Endometrium (tissue), 2 donors: ENCODE data around the gene PPIL1.
"Not testable (repeated sequence)": the region's sequence is repeated elsewhere in the genome, so short reads cannot be mapped to it uniquely, and the experiment has no call there.

Experiments
- FAIRE-seq: peaks from 2 replicates; lab custom pipeline; 2012; peaks lifted over from hg19 to GRCh38; lab: Jason Lieb, UNC
- donor health status: control.
- donor health status: control.

The PPIL1 gene

DNA sequence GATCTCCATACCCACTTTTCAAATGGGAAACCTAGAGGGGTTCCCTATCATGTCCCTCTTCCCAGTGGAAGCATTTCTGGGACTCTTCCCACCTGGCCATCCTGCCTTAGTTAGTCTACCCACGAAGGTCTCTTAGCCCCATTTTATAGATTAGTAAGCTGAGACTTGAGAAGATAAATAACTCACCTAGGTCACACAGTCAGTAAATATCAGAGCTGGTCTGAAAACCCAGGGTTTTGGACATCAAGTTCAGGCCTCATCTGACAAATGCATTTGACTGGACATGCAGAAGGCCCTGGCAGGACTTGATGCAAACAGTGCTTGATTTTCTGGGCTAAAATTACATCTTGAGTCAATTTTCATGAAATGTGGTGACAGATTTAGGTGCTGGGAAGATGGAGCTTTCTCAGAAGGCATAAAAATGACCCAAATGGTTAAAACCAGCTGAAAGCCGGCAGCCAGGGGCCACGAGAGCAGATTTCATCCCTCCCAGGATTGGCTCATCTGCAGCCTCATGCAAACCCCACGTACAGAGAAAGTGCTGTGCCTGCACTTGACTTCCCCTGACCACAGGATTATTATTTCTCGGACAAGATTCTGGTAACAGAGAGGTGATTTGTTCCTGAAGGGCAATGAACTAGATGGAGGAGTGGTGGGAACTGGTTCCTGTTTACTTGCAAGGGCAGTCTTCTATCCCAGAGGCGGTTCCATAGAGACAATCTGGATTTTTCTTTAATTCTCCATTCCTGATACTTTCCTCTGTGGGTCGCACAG, 58.5 kb downstream of the PPIL1 start:
- FAIRE-seq, result no peak

DNA sequence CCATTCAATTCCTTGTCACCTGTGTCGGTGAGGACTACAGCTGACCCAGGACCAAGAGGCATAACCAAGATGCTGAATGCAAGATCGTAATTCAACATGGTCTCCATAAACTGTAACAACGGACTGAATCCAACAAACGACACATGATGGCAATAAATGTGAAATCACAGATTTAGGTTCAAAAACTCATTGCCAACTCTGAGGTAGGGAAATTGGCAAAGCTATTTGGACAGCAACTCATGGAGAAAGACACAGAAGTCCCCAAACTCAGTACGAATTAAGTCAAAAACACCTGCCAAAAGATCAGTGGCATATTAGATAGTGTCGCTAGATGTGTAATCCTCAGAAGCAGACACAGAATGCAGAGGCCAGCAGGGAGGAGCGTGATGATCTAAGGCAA, 60.4 kb downstream of the PPIL1 start:
- FAIRE-seq, result no peak

DNA sequence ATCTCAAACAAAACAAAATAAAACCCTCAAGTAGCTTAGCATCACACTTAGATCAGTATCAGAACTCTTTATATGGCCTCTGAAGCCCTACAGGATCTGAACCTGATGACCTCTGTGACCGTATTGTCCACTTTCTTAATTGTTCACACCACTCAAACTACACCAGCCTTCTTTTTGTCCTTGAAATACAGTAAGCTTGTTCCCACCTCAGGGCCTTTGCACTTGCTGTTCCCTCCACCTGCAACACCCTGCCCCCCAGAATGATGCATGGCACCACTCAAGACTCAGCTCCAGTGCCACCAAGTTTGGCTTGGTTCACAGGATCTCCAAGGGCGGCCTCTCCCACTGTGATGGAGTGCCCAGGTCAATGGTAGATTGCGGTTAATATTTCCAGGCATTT, 61.1 kb downstream of the PPIL1 start:
- FAIRE-seq, result no peak

DNA sequence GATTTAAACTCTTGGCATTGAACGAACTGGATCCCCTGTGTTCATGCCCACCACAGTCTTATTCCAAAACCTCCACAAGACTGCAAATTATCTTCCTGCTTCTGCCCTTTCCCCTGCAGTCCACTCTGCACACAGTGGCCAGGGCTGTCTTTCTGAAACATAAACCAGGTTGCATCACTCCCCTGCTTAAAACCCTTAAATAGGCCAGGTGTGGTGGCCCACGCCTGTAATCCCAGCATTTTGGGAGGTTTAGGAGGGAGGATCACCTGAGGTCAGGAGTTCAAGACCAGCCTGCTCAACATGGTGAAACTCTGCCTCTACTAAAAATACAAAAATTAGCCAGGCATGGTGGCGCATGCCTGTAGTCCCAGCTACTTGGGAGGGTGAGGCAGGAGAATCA, 61.6 kb downstream of the PPIL1 start:
- not testable (repeated sequence) for FAIRE-seq

DNA sequence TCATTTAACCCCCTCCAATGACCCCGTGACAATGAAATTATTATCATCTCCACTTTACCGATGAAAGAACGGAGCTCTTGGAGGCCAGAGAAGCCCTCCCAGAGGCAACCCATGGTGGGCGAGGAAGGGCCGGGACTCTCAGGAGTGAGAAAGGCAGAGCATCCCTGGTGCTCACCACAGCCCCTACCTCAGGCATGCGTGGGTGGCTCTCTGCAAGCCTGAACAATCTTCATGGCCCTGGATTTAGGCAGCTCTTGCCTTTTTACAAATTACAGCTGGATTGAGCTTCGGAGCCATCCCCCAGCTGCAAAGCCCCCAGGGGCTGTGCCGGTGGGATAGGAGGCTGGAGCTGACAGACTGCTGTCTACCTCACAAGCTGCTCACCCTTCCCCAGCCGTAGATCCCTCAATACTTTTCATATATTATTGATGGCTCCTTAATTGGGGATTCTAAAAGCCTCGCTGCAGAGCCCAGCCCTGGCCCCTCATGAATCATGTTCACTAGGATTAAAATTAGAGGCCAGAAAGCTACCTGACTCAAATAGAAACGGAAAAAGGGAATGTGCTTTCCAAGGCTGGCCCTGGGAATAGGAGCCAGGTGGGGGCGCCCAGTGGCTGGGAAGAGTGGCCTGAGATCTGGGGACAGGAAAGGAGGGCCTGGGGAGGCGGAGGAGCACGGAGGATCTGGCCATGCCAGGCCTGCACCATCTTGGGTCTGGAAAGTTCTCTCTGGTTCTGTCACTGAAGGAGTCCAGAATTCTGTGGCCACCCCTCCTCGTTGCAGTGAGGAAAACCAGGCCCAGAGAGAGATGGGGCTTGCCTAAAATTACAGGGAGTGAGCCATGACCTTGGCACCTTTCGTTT, 64.4 kb downstream of the PPIL1 start:
- FAIRE-seq, result no peak

DNA sequence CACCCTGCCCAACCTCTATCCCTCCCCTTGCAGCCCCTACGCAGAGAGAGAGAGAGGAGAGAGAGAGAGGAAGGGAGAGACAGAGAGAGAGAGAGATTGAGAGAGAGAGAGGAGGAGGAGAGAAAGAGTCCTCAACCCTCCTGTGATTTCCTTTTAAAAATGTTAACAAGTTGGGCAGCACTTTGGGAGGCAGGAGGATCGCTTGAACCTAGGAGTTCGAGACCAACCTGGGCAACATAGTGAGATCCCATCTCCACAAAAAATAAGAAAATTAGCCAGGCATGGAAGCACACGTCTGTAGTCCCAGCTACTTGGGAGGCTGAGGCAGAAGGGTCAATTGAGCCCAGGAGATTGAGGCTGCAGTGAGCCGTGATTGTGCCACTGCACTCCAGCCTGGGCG, 65.4 kb downstream of the PPIL1 start:
- no peak for FAIRE-seq

DNA sequence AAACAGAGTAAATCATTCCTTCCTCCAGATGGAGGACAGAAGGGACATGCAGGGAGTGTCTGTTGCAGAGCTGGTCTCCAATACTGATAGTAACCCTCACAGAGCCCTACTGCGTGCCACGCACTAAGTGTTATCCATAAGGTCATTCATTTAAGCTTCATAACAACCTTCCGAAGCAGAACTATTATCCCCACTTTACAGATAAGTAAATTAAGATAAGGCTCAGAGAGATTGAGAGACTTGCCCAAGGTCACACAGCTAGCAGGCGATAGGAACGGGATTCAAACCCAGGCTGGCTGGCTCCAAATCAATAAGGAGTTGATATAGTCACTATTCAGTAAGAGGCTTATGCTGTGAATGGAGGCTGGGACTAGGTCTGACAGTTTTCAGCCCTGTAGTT, 66.0 kb downstream of the PPIL1 start:
- FAIRE-seq, result no peak

DNA sequence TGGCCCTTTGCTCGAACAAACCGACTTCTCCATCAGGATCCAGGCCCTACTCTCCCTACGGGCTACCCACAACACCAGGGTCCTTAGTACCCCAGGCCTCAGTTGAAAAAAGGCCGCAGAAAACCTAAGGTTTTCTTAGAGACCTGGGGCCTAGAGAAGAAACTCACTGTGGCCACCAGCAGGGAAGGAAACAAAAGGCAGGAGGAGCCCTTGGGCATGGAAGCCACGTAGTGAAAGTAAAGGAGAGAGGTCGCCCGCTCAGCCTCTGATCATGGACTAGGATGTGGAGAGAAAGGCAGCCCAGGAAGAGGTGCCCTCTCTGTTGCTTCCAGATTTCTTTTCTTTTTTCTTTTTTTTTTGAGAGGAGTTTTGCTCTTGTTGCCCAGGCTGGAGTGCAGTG, 66.9 kb downstream of the PPIL1 start:
- no peak for FAIRE-seq

DNA sequence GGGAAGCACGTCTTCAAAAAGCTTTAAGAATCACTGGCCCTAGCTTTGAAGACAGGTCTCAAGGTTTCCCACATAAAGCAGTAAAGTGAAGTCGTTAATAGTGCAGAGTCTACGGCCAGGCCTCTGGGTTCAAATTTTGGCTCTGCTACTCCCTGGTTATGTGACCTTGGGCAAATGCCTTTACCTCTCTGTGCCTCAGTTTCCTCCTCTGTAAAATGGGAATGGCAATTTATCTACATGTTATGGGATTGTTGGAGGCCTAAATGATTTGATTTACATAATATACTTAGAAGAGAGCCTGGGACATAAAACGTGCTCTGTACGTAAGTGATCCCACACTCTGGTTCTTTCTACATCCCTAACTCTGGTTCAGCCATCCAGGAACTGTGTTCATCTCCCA, 67.5 kb downstream of the PPIL1 start:
- FAIRE-seq, result no peak

DNA sequence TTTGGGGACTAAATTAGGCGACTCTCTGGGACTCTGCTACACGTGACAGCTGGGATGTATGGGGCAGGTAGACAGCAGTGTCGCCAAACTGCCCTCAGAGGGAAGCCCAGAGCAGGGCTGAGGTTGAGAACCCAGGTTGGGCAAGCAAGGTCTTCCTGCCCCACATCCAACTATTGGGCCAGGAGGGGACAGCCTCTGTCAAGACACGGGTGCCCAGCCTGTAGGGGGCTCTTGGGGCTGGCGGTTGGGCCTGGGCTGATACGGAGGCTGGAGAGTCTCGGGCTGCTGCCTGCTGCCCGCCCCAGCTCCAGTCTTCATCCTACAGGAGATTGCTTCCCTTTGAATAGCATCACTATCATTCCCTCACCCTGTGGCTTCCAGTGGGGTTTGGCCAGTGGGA, 68.7 kb downstream of the PPIL1 start:
- FAIRE-seq, result no peak

DNA sequence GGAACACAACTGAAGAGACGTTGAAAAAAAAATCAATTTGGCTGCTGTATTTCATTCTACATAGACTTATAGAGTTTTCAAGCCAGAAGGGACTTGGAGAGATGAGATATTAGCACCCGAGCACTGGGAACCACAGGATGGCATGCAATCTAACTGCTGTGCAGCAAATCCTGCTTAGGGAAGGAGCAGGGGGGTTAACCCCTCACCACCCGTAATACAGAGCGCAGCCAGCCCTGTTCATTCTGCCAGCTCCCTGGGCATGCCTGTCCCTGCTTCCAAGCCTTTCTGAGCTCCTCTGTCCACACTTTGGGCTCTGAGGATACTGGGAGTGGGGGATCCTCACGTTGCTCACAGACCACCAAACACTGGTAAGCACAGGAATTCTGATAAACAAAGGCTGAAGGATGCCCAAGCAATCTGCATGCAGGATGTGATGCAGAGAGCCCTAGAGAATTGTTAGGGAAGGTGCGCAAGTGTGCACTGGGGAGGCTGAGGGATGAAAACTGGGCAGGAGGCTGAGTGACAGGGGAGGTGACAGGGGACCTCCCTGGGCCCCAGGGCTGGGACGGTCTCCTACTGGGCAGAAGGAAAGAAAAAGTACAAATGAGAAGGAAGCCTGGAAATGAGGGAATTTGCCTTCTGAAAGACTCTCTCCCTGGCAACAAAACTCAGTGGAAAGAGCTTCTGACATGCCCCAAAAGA, 69.4 kb downstream of the PPIL1 start:
- FAIRE-seq, result no peak
